Measurements from ENCODE around the gene OPCML. TPM values are rescaled to one million over a fixed set of nuclear protein-coding genes. Genes with fewer than 3 reads are reported as not detected.

Gene OPCML
- total and polyA plus RNA-seq, 2 experiments from 2014 or later: 1.2 to 4.4 TPM

DNA sequence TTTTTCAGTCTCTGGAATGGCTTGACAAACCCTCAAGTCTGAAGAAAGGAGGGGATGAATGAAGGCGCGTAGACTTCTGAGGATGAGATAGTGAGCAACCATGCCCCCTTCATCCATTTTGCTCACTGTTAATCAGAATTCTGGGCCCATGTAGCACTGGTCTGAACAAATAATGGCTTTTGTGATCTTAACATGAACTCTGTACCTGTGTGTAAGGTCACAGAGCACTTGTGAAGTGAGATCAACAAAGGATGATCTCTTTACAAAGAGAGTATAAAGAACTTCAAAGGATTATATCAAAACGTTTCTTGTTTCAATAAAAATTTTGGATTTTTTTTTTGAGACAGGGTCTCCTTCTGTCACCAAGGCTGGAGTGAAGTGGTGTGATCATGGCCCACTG lies 976.7 kb downstream of the OPCML start (continued):
- TF ChIP-seq, protein P1, sequence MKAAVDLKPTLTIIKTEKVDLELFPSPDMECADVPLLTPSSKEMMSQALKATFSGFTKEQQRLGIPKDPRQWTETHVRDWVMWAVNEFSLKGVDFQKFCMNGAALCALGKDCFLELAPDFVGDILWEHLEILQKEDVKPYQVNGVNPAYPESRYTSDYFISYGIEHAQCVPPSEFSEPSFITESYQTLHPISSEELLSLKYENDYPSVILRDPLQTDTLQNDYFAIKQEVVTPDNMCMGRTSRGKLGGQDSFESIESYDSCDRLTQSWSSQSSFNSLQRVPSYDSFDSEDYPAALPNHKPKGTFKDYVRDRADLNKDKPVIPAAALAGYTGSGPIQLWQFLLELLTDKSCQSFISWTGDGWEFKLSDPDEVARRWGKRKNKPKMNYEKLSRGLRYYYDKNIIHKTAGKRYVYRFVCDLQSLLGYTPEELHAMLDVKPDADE (IDR thresholded peaks at IDR 0.05): no peak
- TF ChIP-seq JUNB (IDR thresholded peaks at IDR 0.05; ENCODE audit: unreplicated experiment) (no peak), STAT1 (IDR thresholded peaks at IDR 0.05; ENCODE audit: unreplicated experiment) (no peak)

DNA sequence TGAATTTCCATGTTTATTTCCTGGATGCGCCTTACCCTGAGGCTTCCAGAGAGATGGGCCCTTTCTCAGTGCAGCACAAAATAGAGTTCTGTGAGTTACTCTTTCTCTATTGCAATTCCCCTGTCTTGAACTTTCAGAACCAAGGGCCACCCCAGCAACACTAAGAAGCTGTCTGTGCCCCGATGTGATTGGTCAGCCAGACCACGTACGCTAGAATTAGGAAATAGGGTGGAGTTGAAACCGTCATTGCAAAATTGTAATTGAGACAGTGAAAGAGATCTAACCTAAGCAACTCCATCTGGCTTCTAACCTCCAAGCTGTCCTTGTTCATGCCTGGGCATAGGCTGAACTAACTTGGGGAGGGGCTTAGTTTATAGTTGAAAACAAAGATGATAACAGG lies 981.3 kb downstream of the OPCML start:
- Mint-ChIP-seq H3K9me3 (no peaks in the 10 kb centered on the region), H3K36me3 (ENCODE audit: low read depth) (0 out of 3 replicates have a peak, but pooled peaks cover 3% of the 10 kb centered on the region), H3K4me1 (no peaks in the 10 kb centered on the region), H3K27ac (no peak overlapping the region), H3K27me3 (ENCODE audit: insufficient read depth, low read depth, poor library complexity) (no peaks in the 10 kb centered on the region), H3K4me3 (no peak overlapping the region)
- no peak overlapping the region for H3K27ac ChIP-seq (ENCODE audit: low read depth)
- H3K4me2 ChIP-seq: no peak overlapping the region
- no peaks in the 10 kb centered on the region for H3K4me1 ChIP-seq (ENCODE audit: insufficient read depth)
- no peak for ATAC-seq
- H3K9me2 ChIP-seq (ENCODE audit: insufficient read depth): peaks cover 24% of the 10 kb centered on the region
- H2AFZ ChIP-seq: 0 out of 2 replicates have a peak overlapping the region, but pooled peaks have one; percentile 10
- no peaks in the 10 kb centered on the region for H3K79me2 ChIP-seq (replicated peaks; ENCODE audit: insufficient read depth)
- no peaks in the 10 kb centered on the region for H3F3A ChIP-seq (replicated peaks; ENCODE audit: low read depth)
- no peaks in the 10 kb centered on the region for H3K27me3 ChIP-seq (ENCODE audit: insufficient read depth)
- TF ChIP-seq EZH2 (IDR thresholded peaks at IDR 0.05; ENCODE audit: low read depth, unreplicated experiment) (no peak), ZNF114 (CRISPR knock-in tag; IDR thresholded peaks at IDR 0.05) (no peak), NANOG (IDR thresholded peaks at IDR 0.05; ENCODE audit: borderline replicate concordance) (no peak), JUNB (IDR thresholded peaks at IDR 0.05; ENCODE audit: unreplicated experiment) (no peak), EZH2phosphoT487 (IDR thresholded peaks at IDR 0.05; ENCODE audit: unreplicated experiment) (no peak), POLR2AphosphoS5 (IDR thresholded peaks at IDR 0.05; ENCODE audit: low read depth) (no peak), STAT1 (IDR thresholded peaks at IDR 0.05; ENCODE audit: unreplicated experiment) (no peak), CREB1 (CRISPR knock-in tag; IDR thresholded peaks at IDR 0.05; ENCODE audit: low read depth) (no peak)
- TF ChIP-seq, protein P2, sequence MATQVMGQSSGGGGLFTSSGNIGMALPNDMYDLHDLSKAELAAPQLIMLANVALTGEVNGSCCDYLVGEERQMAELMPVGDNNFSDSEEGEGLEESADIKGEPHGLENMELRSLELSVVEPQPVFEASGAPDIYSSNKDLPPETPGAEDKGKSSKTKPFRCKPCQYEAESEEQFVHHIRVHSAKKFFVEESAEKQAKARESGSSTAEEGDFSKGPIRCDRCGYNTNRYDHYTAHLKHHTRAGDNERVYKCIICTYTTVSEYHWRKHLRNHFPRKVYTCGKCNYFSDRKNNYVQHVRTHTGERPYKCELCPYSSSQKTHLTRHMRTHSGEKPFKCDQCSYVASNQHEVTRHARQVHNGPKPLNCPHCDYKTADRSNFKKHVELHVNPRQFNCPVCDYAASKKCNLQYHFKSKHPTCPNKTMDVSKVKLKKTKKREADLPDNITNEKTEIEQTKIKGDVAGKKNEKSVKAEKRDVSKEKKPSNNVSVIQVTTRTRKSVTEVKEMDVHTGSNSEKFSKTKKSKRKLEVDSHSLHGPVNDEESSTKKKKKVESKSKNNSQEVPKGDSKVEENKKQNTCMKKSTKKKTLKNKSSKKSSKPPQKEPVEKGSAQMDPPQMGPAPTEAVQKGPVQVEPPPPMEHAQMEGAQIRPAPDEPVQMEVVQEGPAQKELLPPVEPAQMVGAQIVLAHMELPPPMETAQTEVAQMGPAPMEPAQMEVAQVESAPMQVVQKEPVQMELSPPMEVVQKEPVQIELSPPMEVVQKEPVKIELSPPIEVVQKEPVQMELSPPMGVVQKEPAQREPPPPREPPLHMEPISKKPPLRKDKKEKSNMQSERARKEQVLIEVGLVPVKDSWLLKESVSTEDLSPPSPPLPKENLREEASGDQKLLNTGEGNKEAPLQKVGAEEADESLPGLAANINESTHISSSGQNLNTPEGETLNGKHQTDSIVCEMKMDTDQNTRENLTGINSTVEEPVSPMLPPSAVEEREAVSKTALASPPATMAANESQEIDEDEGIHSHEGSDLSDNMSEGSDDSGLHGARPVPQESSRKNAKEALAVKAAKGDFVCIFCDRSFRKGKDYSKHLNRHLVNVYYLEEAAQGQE (IDR thresholded peaks at IDR 0.05; ENCODE audit: unreplicated experiment): no peak
- TF ChIP-seq, protein P3, sequence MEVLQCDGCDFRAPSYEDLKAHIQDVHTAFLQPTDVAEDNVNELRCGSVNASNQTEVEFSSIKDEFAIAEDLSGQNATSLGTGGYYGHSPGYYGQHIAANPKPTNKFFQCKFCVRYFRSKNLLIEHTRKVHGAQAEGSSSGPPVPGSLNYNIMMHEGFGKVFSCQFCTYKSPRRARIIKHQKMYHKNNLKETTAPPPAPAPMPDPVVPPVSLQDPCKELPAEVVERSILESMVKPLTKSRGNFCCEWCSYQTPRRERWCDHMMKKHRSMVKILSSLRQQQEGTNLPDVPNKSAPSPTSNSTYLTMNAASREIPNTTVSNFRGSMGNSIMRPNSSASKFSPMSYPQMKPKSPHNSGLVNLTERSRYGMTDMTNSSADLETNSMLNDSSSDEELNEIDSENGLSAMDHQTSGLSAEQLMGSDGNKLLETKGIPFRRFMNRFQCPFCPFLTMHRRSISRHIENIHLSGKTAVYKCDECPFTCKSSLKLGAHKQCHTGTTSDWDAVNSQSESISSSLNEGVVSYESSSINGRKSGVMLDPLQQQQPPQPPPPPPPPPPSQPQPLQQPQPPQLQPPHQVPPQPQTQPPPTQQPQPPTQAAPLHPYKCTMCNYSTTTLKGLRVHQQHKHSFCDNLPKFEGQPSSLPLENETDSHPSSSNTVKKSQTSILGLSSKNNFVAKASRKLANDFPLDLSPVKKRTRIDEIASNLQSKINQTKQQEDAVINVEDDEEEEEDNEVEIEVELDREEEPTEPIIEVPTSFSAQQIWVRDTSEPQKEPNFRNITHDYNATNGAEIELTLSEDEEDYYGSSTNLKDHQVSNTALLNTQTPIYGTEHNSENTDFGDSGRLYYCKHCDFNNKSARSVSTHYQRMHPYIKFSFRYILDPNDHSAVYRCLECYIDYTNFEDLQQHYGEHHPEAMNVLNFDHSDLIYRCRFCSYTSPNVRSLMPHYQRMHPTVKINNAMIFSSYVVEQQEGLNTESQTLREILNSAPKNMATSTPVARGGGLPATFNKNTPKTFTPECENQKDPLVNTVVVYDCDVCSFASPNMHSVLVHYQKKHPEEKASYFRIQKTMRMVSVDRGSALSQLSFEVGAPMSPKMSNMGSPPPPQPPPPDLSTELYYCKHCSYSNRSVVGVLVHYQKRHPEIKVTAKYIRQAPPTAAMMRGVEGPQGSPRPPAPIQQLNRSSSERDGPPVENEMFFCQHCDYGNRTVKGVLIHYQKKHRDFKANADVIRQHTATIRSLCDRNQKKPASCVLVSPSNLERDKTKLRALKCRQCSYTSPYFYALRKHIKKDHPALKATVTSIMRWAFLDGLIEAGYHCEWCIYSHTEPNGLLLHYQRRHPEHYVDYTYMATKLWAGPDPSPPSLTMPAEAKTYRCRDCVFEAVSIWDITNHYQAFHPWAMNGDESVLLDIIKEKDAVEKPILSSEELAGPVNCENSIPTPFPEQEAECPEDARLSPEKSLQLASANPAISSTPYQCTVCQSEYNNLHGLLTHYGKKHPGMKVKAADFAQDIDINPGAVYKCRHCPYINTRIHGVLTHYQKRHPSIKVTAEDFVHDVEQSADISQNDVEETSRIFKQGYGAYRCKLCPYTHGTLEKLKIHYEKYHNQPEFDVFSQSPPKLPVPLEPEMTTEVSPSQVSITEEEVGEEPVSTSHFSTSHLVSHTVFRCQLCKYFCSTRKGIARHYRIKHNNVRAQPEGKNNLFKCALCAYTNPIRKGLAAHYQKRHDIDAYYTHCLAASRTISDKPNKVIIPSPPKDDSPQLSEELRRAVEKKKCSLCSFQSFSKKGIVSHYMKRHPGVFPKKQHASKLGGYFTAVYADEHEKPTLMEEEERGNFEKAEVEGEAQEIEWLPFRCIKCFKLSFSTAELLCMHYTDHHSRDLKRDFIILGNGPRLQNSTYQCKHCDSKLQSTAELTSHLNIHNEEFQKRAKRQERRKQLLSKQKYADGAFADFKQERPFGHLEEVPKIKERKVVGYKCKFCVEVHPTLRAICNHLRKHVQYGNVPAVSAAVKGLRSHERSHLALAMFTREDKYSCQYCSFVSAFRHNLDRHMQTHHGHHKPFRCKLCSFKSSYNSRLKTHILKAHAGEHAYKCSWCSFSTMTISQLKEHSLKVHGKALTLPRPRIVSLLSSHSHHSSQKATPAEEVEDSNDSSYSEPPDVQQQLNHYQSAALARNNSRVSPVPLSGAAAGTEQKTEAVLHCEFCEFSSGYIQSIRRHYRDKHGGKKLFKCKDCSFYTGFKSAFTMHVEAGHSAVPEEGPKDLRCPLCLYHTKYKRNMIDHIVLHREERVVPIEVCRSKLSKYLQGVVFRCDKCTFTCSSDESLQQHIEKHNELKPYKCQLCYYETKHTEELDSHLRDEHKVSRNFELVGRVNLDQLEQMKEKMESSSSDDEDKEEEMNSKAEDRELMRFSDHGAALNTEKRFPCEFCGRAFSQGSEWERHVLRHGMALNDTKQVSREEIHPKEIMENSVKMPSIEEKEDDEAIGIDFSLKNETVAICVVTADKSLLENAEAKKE (CRISPR knock-in tag; IDR thresholded peaks at IDR 0.05): no peak
- TF ChIP-seq, protein P4, sequence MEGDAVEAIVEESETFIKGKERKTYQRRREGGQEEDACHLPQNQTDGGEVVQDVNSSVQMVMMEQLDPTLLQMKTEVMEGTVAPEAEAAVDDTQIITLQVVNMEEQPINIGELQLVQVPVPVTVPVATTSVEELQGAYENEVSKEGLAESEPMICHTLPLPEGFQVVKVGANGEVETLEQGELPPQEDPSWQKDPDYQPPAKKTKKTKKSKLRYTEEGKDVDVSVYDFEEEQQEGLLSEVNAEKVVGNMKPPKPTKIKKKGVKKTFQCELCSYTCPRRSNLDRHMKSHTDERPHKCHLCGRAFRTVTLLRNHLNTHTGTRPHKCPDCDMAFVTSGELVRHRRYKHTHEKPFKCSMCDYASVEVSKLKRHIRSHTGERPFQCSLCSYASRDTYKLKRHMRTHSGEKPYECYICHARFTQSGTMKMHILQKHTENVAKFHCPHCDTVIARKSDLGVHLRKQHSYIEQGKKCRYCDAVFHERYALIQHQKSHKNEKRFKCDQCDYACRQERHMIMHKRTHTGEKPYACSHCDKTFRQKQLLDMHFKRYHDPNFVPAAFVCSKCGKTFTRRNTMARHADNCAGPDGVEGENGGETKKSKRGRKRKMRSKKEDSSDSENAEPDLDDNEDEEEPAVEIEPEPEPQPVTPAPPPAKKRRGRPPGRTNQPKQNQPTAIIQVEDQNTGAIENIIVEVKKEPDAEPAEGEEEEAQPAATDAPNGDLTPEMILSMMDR (conservative IDR thresholded peaks at IDR 0.05; ENCODE audit: low read depth in 2 of 2): no peak
- H3K4me3 ChIP-seq: no peak overlapping the region
- no peaks in the 10 kb centered on the region for H3K36me3 ChIP-seq (ENCODE audit: insufficient read depth)
- DNase-seq (ENCODE audit: low spot score): no peak
- H4K20me1 ChIP-seq (replicated peaks; ENCODE audit: insufficient read depth): no peaks in the 10 kb centered on the region

All from GM23338 (cell line).